K562 (cell line): ENCODE results near the gene TRIM65. TPM values are rescaled to one million over a fixed set of nuclear protein-coding genes. Genes with fewer than 3 reads are reported as not detected.

Experiments used
- CLOCK ChIP-seq: fragments of 250-450 bp; sonication (Bioruptor Pico); IDR thresholded peaks from 2 replicates; pipeline ENCODE4 v1.4.0; 2020; ENCODE audit warnings: mild to moderate bottlenecking, moderate library complexity, borderline replicate concordance
- FOS ChIP-seq: IDR thresholded peaks from 3 replicates; pipeline ENCODE4 v1.6.1; 2011; ENCODE audit not compliant: insufficient read length; ENCODE audit errors: extremely low read depth
- FOXA3 ChIP-seq, 2 experiments: fragments of 450-650 bp in 1 of 2; sonication (generic) in 1 of 2; formaldehyde crosslinking; IDR thresholded peaks in 1 of 2; conservative IDR thresholded peaks in 1 of 2; 2 replicates each; pipeline versions ENCODE4 v1.4.0 to v1.8.0; 2020 to 2022; ENCODE audit warnings: mild to moderate bottlenecking in 2 of 2, missing genetic modification reagents in 1 of 2
- HDAC1 ChIP-seq, 2 experiments: fragments of 450-650 bp; IDR thresholded peaks; 2 replicates each; pipeline ENCODE4 v1.6.1; 2016 to 2017; ENCODE audit warnings: inconsistent platforms in 1 of 2, mild to moderate bottlenecking in 1 of 2, moderate library complexity in 1 of 2
- KAT7 ChIP-seq: sonication (generic); formaldehyde crosslinking; IDR thresholded peaks from 2 replicates; pipeline ENCODE4 v1.8.0; 2022; ENCODE audit warnings: missing genetic modification reagents, mild to moderate bottlenecking, borderline replicate concordance
- KLF13 ChIP-seq: fragments of 450-650 bp; IDR thresholded peaks from 2 replicates; pipeline ENCODE4 v1.6.1; 2016; ENCODE audit warnings: missing genetic modification characterization, low read depth, mild to moderate bottlenecking, missing compliant biosample characterization, moderate library complexity, borderline replicate concordance
- NR4A1 ChIP-seq, 2 experiments: fragments of 250-450 bp in 1 of 2; fragments of 450-650 bp in 1 of 2; sonication (Bioruptor Pico) in 1 of 2; IDR thresholded peaks; 2 replicates each; pipeline versions ENCODE4 v1.4.0 to v1.6.1; 2016 to 2020; ENCODE audit warnings: mild to moderate bottlenecking in 2 of 2, missing compliant biosample characterization in 1 of 2, missing genetic modification characterization in 1 of 2, moderate library complexity in 1 of 2
- PBX2 ChIP-seq, 2 experiments: IDR thresholded peaks in 1 of 2; conservative IDR thresholded peaks in 1 of 2; 2 replicates each; pipeline ENCODE4 v1.6.1; 2016; ENCODE audit warnings: low read depth in 2 of 2, mild to moderate bottlenecking in 1 of 2, missing compliant biosample characterization in 1 of 2, missing genetic modification characterization in 1 of 2, moderate library complexity in 1 of 2
- STAG1 ChIP-seq: sonication (generic); formaldehyde crosslinking; IDR thresholded peaks from 2 replicates; pipeline ENCODE4 v1.5.0; 2020; ENCODE audit warnings: missing genetic modification reagents, borderline replicate concordance
- THAP12 ChIP-seq: fragments of 250-450 bp; sonication (Bioruptor Pico); IDR thresholded peaks from 2 replicates; pipeline ENCODE4 v1.9.0; 2021; ENCODE audit warnings: mild to moderate bottlenecking, inconsistent platforms
- ZNF12 ChIP-seq: sonication (generic); formaldehyde crosslinking; IDR thresholded peaks from 2 replicates; pipeline ENCODE4 v1.4.0; 2020; ENCODE audit warnings: mild to moderate bottlenecking, missing genetic modification reagents
- ZNF133 ChIP-seq: fragments of 250-450 bp; sonication (Bioruptor Pico); IDR thresholded peaks from 2 replicates; pipeline ENCODE4 v1.4.0; 2020; ENCODE audit warnings: mild to moderate bottlenecking
- ZNF165 ChIP-seq: fragments of 250-450 bp; sonication (Bioruptor Pico); IDR thresholded peaks from 2 replicates; pipeline ENCODE4 v1.4.0; 2020; ENCODE audit warnings: borderline replicate concordance
- ZNF280A ChIP-seq: fragments of 450-650 bp; IDR thresholded peaks from 2 replicates; pipeline ENCODE4 v1.6.1; 2018; ENCODE audit warnings: mild to moderate bottlenecking, low read depth; ENCODE audit not compliant: partially characterized antibody
- ZNF699 ChIP-seq: fragments of 250-450 bp; sonication (Bioruptor Pico); IDR thresholded peaks from 2 replicates; pipeline ENCODE4 v1.8.0; 2021; ENCODE audit warnings: mild to moderate bottlenecking, moderate library complexity; ENCODE audit not compliant: insufficient replicate concordance
- ZNF75A ChIP-seq: fragments of 450-650 bp; formaldehyde crosslinking; IDR thresholded peaks from 2 replicates; pipeline ENCODE4 v1.4.0; 2020; ENCODE audit warnings: mild to moderate bottlenecking
- polyA plus RNA-seq, 8 experiments: library from polyadenylated mRNA; depleted of rRNA in 4 of 8; stranded (reverse) in 5 of 8; unstranded in 3 of 8; fragments of >200 nt; fragmentation: Nextera tagmentation in 2 of 8; fragmentation: Illumina TruSeq in 1 of 8; extraction: Ambion mirVana in 2 of 8; extraction: Trizol in 1 of 8; gene quantifications; 2 replicates each; pipeline versions ENCODE4 v1.2.1 to v1.2.3, GENCODE V29; 2011 to 2014; ENCODE audit warnings: inconsistent platforms in 1 of 8, missing spikeins in 1 of 8
- total RNA-seq, 7 experiments: library from RNA; depleted of rRNA in 6 of 7; stranded (reverse); fragments of >200 nt in 6 of 7; fragmentation: Illumina TruSeq in 2 of 7; extraction: Trizol in 2 of 7; gene quantifications; 2 replicates each; pipeline versions ENCODE4 v1.2.1 to v1.2.3, GENCODE V29; 2011 to 2021; ENCODE audit warnings: low replicate concordance in 1 of 7

Gene TRIM65
- total and polyA plus RNA-seq, 9 of the 15 experiments (the other 6 are each of a cell fraction or from before 2014, with no cell fraction given): 2.8 to 45.7 (median 22.9) TPM

GRCh38 chr17:75896415-75897159 lies at the start of gene TRIM65 (continued):
- TF ChIP-seq ZNF699 (no peak), FOXA3 (CRISPR knock-in tag; conservative IDR thresholded peaks at IDR 0.05 in 1 of 2, IDR thresholded peaks at IDR 0.05 in 1 of 2) (no peak), ZNF280A (no peak), KAT7 (CRISPR knock-in tag) (peak; percentile 90; the same call in 1 of the 2 replicates), CLOCK (CRISPR knock-in tag) (no peak), STAG1 (CRISPR knock-in tag) (no peak), ZNF133 (CRISPR knock-in tag) (no peak), ZNF165 (CRISPR knock-in tag) (no peak), PBX2 (CRISPR knock-in tag; IDR thresholded peaks at IDR 0.05; ENCODE audit: low read depth) (no peak), PBX2 (tag; conservative IDR thresholded peaks at IDR 0.05; ENCODE audit: low read depth) (no peak), KLF13 (tag) (no peak), THAP12 (CRISPR knock-in tag) (peak; percentile 11; the same call in 1 of the 2 replicates), NR4A1 (CRISPR knock-in tag; IDR thresholded peaks at IDR 0.05) (no peak), NR4A1 (tag; IDR thresholded peaks at IDR 0.05) (peak; percentile 56; the same call in 1 of the 2 replicates), FOS (no peak), HDAC1 (IDR thresholded peaks at IDR 0.05) (peak in 1 of 2 experiments; percentile 59; a peak in 2 of 4 replicates), ZNF12 (CRISPR knock-in tag) (no peak), ZNF75A (CRISPR knock-in tag) (no peak)
